GM19463 (cell line): ENCODE results near the gene MAPKAPK2.

ENCODE experiments used
- ATAC-seq: cut with Tn5 transposase; IDR thresholded peaks from one replicate; pipeline ENCODE4 v1.9.1; 2021; ENCODE audit warnings: mild to moderate bottlenecking, moderate library complexity; ENCODE audit not compliant: unreplicated experiment

The MAPKAPK2 gene

DNA sequence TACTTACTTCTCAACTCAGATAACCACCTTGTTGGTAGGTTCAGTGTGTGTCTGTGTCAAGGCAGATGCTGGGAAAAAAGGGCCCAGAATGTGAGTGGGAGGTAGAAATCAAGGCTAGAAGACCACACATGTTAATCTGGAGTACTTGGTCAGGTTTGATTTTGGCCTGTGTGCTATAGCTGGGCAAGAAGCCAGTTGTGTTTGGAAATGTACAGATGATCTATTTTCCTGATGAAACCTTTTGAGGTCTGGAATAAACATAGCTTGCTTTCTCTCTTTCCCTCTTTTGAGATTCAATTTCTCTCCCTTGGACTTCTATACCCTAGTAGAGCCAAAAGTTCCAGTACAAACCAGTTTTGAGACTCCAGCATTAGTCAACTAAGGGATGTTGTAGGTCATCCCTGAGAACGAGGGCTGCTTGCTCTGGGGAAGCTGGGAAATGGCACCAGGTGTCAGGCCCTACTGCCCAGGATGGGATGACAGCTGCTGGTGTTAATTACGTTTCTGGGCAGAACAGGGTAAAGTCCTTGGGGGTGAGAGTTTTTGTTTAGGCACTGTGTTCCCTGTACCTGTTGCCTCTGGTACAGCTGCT, 15.8 kb downstream of the MAPKAPK2 start:
- ATAC-seq = no peak

GRCh38 chr1:206702260-206702659, 17.6 kb downstream of the MAPKAPK2 start:
- ATAC-seq = no peak

- ATAC-seq = no peak
Observed at GRCh38 chr1:206702803-206703202, 18.1 kb downstream of the MAPKAPK2 start.

- peak; percentile 62 for ATAC-seq
Observed at GRCh38 chr1:206703661-206704060, 19.0 kb downstream of the MAPKAPK2 start.

GRCh38 chr1:206704226-206704625, 19.5 kb downstream of the MAPKAPK2 start:
- ATAC-seq = no peak

DNA sequence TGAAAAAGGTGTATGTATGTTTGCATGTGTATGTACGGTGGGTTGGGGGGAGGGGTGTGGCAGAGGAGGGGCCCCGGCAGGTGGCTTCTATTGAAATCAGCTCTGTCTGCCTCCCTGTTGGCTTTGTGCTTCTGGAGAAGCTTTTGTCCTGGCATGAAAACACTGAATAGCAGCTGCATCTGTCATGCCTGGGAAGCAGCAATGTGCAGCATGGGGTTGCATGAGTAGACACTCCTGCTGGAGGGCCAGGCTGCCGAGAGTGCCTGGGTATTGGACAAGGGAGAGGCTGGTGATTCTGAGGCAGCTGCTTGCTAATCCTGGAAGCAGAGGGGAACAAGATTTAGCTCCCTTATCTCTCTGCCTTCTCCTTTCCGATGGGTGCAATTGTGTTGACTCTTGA, 20.5 kb downstream of the MAPKAPK2 start:
- ATAC-seq = no peak

DNA sequence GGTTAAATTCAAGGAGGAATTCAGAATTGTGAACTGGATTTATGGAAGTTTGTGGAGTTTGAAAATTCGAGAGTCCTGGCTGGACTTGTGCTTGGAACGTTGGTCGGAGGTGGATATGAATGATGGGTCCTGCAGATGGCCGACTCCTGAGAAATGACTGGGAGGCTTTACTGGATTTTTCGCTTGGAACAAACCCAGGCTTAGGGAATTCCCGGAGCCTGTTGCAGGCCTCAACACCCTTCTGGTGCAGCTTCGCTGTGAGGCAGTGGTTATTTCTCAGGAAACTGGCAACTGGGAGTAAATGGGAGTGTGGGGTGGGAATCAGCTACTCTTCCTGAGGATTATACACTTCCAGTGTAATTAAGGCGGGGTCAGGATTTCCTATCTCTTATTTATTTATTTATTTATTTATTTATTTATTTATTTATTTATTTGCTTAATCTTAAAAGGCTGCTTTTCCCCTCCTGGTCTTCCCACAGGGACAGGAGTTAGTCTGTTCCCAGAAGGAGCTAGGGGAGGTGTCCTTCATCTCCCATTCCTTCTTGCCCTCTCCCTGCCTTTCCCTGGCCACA, 21.1 kb downstream of the MAPKAPK2 start:
- ATAC-seq = no peak

- no peak for ATAC-seq
Observed at GRCh38 chr1:206706298-206706791, 21.6 kb downstream of the MAPKAPK2 start.

- no peak for ATAC-seq
Observed at GRCh38 chr1:206706806-206707366, 22.2 kb downstream of the MAPKAPK2 start.

- ATAC-seq = peak; percentile 65
Observed at GRCh38 chr1:206708058-206708457, 23.4 kb downstream of the MAPKAPK2 start.

DNA sequence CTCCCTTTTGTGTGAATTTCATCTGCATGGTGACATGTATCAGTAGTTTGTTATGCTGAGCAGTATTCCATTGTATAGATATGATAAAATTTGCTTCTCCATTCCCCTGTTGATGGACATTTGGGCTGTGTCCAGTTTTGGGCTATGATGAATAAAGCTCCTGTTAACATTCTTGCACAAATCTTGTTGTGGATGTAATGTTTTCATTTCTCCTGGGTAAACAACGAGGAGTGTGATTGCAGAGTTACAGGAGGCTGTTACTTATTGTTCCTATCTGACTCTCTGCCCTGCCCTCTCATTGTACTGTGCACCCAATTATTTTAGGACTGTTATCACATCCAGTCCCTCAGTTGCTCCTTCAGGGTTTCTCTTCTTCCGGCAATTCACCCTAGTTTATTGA, 24.2 kb downstream of the MAPKAPK2 start:
- ATAC-seq = no peak

DNA sequence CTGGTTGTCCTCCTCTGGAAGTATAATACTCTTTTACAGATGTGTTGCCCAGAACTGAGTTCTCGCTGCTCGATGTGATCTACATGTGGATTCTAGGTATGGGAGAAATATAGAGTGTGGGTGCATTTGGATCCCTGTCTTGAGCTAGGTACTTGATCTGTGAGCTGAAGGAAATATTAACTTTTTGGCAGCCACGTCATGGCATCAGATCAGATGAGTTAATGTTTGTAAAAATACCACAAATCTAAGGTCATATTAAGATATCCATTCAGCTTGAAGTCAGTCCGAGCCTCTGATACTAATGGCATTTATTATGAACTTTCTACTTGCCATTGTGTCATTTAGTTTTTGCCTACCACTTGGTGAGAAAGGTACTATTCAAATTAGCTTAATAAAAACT, 24.6 kb downstream of the MAPKAPK2 start:
- ATAC-seq = no peak

- ATAC-seq = no peak
Observed at GRCh38 chr1:206709772-206710459, 25.2 kb downstream of the MAPKAPK2 start.

DNA sequence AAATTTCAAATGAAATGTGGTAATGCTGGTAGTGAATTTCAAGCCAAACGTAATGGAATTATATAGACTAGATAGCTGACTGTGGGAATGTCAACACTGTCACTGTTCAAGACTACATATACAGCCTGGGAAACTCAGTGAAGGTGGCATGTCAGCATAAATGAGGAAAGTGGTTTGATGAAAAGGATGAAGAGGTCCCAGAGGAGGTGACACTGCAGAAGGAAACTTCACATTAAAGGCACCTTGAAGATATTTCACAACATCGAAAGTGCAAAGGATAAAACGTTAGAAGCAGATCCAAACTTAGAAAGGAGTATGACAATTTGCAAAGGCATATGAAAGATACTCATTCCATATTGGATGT, 25.7 kb downstream of the MAPKAPK2 start:
- no peak for ATAC-seq

- ATAC-seq = no peak
Observed at GRCh38 chr1:206713070-206713469, 28.4 kb downstream of the MAPKAPK2 start.

DNA sequence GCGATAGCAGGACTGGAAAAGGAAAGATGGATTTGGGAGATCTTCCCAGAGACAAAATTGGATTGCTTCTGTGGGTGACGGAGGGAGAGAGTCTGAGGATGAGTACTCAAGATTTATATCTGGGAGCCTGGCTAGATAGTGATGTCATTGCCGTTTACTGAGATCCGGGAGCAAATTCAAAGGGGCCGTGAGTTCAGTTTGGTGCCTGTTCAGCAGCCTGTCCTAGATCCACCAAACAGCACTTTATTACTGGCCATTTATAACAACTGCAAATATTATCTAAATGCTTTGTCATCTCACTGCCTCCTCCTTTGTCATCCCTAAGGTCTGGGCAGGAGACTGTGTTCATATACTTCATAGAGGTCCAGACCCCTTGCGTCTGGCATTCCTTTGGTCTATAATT, 29.2 kb downstream of the MAPKAPK2 start:
- no peak for ATAC-seq

- no peak for ATAC-seq
Observed at GRCh38 chr1:206714331-206715058, 29.8 kb downstream of the MAPKAPK2 start.

GRCh38 chr1:206715120-206715519, 30.4 kb downstream of the MAPKAPK2 start:
- no peak for ATAC-seq

GRCh38 chr1:206715552-206716158, 30.9 kb downstream of the MAPKAPK2 start:
- no peak for ATAC-seq

DNA sequence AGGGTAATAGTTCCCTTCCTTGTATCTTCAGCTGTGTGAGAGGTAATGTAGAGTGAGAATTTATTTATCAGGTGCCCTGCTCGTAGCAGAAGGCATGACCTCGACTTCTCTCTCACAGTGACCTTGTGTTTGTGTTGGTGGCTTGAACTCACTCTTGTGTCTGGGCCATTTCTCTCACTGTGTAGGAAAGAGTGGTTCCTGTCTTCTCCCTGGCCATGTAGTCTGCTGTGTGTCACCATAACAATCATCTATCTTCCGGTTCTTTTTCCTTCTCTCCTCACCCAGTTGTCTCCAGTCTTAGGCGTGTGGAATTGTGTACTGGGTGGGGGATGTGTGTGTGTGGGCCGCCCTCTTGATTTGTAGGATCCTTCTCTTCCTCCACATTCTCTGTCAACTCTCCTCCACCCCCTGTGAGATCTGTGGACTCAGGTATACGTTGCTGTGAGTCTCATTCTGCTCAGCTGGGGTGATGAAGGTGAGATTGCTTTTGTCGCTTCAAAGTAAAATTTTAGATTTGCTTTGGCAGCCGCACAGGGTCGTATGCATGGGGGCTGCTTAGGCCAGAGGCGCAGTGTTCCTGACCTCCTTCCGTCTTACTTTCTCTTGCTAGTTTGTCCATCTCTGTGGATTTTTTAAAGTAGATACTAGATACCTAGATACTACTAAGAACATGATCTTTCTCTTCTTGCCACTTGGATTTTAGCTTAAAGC, 31.6 kb downstream of the MAPKAPK2 start:
- ATAC-seq = no peak
